Lung (tissue), 12 donors: Measurements from ENCODE around the gene TBC1D22A. TPM values are rescaled to one million over a fixed set of nuclear protein-coding genes. Genes with fewer than 3 reads are reported as not detected.

ENCODE experiments used
- ATAC-seq: fragments of 200-7000 bp; cut with Tn5 transposase; one replicate; pipeline ENCODE4 v1.9.1; 2020; ENCODE audit warnings: moderate number of reproducible peaks; ENCODE audit not compliant: insufficient read depth, low FRiP score
- DNase-seq, 3 donors: peaks; one replicate each; pipeline ENCODE4 v3.0.0-alpha.2; 2013 to 2017
- H3K27ac ChIP-seq, 2 donors: one replicate each; pipeline ENCODE4 v1.5.1; 2013; ENCODE audit warnings: mild to moderate bottlenecking in 2 of 2, moderate library complexity in 2 of 2, control low read depth in 1 of 2, inconsistent platforms in 1 of 2, low read depth in 1 of 2, low read length in 1 of 2
- H3K27me3 ChIP-seq, 3 donors: one replicate each; pipeline ENCODE4 v1.5.1; 2013; ENCODE audit warnings: low read length in 2 of 3; ENCODE audit not compliant: control insufficient read depth in 3 of 3, insufficient read depth in 3 of 3
- H3K36me3 ChIP-seq, 4 donors: one replicate each; pipeline ENCODE4 v1.5.1; 2013; ENCODE audit warnings: low read length in 4 of 4, mild to moderate bottlenecking in 1 of 4, moderate library complexity in 1 of 4; ENCODE audit not compliant: control insufficient read depth in 4 of 4, insufficient read depth in 4 of 4
- H3K4me1 ChIP-seq, 5 donors: one replicate each; pipeline ENCODE4 v1.5.1; 2013; ENCODE audit warnings: low read length in 5 of 5, mild to moderate bottlenecking in 2 of 5, moderate library complexity in 1 of 5; ENCODE audit not compliant: control insufficient read depth in 5 of 5, insufficient read depth in 5 of 5
- H3K4me3 ChIP-seq: one replicate; pipeline ENCODE4 v1.5.1; 2013; ENCODE audit warnings: mild to moderate bottlenecking, control low read depth, moderate library complexity
- H3K9ac ChIP-seq, 2 donors: one replicate each; pipeline ENCODE4 v1.5.1; 2013; ENCODE audit warnings: low read length in 2 of 2, control low read depth in 1 of 2; ENCODE audit not compliant: insufficient read depth in 1 of 2
- H3K9me3 ChIP-seq, 4 donors: one replicate each; pipeline ENCODE4 v1.5.1; 2013; ENCODE audit warnings: low read length in 3 of 4, mild to moderate bottlenecking in 1 of 4, moderate library complexity in 1 of 4; ENCODE audit not compliant: control insufficient read depth in 4 of 4, insufficient read depth in 3 of 4
- CTCF ChIP-seq: IDR thresholded peaks from 2 replicates; pipeline ENCODE4 v1.5.1; 2012; ENCODE audit warnings: mild to moderate bottlenecking; ENCODE audit errors: control extremely low read depth, extremely low read depth
- WGBS, 2 donors: extraction: QIAGEN DNeasy Blood & Tissue Kit; methylation state at CpG; one replicate each; pipeline ENCODE4 v1.1.7; 2013; 5-methylcytosine and 5-hydroxymethylcytosine counted together
- polyA plus RNA-seq, 2 donors: library from polyadenylated mRNA; stranded (reverse); fragments of 200-250 nt; gene quantifications; one replicate each; pipeline ENCODE4 v1.2.1, GENCODE V29; 2013
- total RNA-seq, 2 donors: library from RNA; depleted of rRNA in 1 of 2; stranded (reverse); fragments of >200 nt in 1 of 2; gene quantifications; one replicate each; pipeline ENCODE4 v1.2.1, GENCODE V29; 2014 to 2021
- donor health status: control.
- donor health status: control.
- donor health status: Bipolar disorder and iron deficiency.
- donor health status: healthy.
- donor health status: DM: yes; HTN: yes; CAD: no.

TBC1D22A gene
- total and polyA plus RNA-seq, 4 donors, result 20.2 to 38.4 (median 21.0) TPM

GRCh38 chr22:46865642-46866041, 103.2 kb downstream of the TBC1D22A start:
- Histone ChIP-seq H3K4me3 (no peak overlapping the region), H3K27me3 (no peaks in the 10 kb centered on the region), H3K9me3 (peaks cover 0 to 3% (median 2%) of the 10 kb centered on the region in 4 donors), H3K4me1 (peaks cover 0 to 6% (median 0%) of the 10 kb centered on the region in 5 donors), H3K36me3 (peaks cover 0 to 3% (median under 1%) of the 10 kb centered on the region in 4 donors), H3K27ac (no peak overlapping the region), H3K9ac (no peak overlapping the region)
- no peak for TF ChIP-seq CTCF
- DNase-seq (no peak), ATAC-seq (no peak)
- WGBS, 2 donors, result 98% methylated on average over 7 of the region's 7 CpGs

- ATAC-seq (no peak), DNase-seq (no peak)
- H3K4me1 ChIP-seq, result peaks cover 0 to 6% (median 0%) of the 10 kb centered on the region in 5 donors
- no peak overlapping the region for H3K27ac ChIP-seq
- H3K4me3 ChIP-seq, result no peak overlapping the region
- H3K36me3 ChIP-seq, result peaks cover 0 to 7% (median 1%) of the 10 kb centered on the region in 4 donors
- no peak for TF ChIP-seq CTCF
- H3K27me3 ChIP-seq, result no peaks in the 10 kb centered on the region
- WGBS, 2 donors, result 93 to 95% methylated on average over 8 of the region's 8 CpGs
- no peak overlapping the region for H3K9ac ChIP-seq
- peaks cover 0 to 3% (median 2%) of the 10 kb centered on the region in 4 donors for H3K9me3 ChIP-seq
Measured at GRCh38 chr22:46866591-46866990, 104.1 kb downstream of the TBC1D22A start.

- Histone ChIP-seq H3K9ac (no peak overlapping the region), H3K36me3 (peaks cover 0 to 7% (median 1%) of the 10 kb centered on the region in 4 donors), H3K27ac (no peak overlapping the region), H3K27me3 (no peaks in the 10 kb centered on the region), H3K9me3 (peaks cover 0 to 3% (median 2%) of the 10 kb centered on the region in 4 donors), H3K4me1 (peaks cover 0 to 6% (median 0%) of the 10 kb centered on the region in 5 donors), H3K4me3 (no peak overlapping the region)
- ATAC-seq (no peak), DNase-seq (no peak)
- TF ChIP-seq CTCF, result no peak
- 94 to 95% methylated on average over 4 of the region's 4 CpGs for WGBS, 2 donors
Measured at GRCh38 chr22:46867106-46867505, 104.7 kb downstream of the TBC1D22A start.

GRCh38 chr22:46869329-46869728, 106.9 kb downstream of the TBC1D22A start:
- H3K9ac ChIP-seq, result no peak overlapping the region
- no peak overlapping the region for H3K4me3 ChIP-seq
- no peaks in the 10 kb centered on the region for H3K27me3 ChIP-seq
- no peak for DNase-seq
- H3K27ac ChIP-seq, result no peak overlapping the region
- H3K4me1 ChIP-seq, result peaks cover 0 to 6% (median 0%) of the 10 kb centered on the region in 5 donors
- ATAC-seq, result no peak
- TF ChIP-seq CTCF, result no peak
- H3K9me3 ChIP-seq, result peaks cover 0 to 3% (median 2%) of the 10 kb centered on the region in 4 donors
- H3K36me3 ChIP-seq, result peaks cover 0 to 7% (median 1%) of the 10 kb centered on the region in 4 donors
- WGBS, 2 donors, result 95 to 96% methylated on average over 5 of the region's 5 CpGs
